ENCODE measurements around the gene SOHLH2.
A peak's percentile ranks its signal among the peaks of the same experiment; 100 is the strongest.

SOHLH2 gene
- 0 reads per million in 2 donors for total RNA-seq

DNA sequence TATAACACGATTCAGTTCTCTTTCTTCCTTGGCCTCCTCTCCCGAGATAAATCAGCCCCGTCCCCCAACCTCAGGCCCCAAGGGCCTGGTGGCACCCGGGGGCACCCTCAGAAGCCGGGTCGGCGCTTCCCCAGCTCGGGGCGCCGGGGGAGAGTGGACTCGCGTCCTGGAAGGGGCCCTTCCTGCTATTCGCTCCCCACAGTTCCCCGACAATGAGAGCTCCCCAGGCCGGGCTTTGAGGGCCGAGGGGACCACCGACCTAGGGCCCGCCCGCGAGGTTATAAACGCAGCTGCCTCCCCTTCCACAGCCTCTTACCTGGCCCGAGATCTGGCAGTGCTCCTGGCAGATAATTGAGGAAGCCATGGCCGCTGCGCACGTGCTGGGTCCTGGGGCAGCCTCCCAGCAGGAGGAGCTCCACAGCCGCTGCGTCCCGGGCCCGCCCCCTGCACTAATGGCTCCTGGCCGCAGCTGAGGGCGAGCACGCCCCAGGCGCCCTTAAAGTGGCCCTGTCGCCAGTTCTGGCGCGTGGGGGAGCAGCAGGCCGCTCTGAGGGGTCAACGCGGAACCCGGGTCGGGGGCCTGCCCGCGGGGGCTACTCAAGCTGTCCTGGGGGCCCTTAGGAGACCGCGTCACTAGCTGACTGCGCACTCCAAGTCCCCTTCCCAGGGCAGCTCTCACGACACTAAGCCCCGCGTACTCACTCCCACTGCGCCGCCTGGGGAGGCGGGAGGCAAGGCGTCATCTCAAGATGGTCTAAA lies at the start of gene SOHLH2:
Gene SOHLH2, minus strand, starts transcription at position 394 of the 759 bp plus-strand sequence. Its CDS starts 30 bp downstream, at position 364.
- peak; percentile 5 for DNase-seq

DNA sequence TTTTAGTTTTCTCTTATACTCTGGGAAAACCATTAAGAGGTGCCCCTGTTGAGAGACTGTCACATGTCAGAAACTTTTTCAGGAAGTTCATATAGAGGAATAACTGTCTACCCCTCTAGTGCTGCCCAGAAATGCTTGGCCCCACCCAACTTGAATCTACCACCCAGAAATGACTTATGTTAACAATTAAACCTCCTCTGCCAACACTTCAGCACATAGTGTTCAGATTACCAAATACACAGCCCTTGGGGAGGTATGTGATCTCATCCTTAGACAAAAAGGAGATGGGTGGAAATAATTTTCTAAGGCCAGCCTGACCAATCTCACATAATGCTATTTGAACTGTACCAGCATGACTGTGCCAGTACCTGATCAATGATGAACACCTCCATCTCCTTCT lies 47.6 kb upstream of the SOHLH2 start:
- DNase-seq: no peak

- DNase-seq: no peak
These were observed 46.7 kb upstream of the SOHLH2 start for GRCh38 chr13:36261011-36261410.

- DNase-seq: peak; percentile 2
These were observed 45.2 kb upstream of the SOHLH2 start for GRCh38 chr13:36259361-36260137.

DNA sequence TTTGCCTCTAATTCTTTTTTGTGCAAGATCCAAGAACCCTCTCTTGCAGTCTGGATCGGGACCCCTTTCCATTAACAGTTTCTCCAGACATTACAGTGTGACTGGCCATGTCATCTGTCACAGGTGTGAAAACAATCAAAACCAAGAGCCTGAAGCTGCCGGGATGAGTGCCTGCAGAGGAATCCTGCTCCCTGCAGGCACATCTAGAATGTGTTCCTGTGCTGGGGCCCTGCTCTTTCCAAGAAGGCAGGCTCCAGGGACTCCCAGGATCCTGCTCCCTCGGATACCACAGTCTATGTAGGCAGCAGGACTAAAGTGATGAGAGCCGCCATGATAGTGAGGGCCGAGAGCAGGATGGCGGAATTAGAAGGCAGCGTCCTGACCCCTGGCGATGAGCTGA lies 44.5 kb upstream of the SOHLH2 start:
- no peak for DNase-seq

DNA sequence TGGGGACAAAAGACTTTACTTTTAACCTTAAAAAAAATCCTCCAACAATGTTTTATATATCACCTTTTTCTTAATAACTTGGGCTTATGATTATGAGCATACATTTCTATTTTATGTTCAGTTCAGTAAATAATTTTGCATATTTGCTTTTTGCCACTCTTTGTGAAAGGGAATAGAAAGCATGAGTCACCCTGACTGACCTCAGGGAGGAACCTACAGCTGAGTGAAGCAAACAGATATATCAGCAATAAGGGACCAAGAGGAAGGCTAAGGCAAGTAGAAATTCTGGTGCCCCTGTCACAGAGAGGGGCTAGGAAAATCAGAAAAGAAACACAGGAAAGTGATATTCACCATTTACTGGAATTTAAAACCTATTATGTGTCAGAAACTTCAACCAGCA lies 37.2 kb upstream of the SOHLH2 start:
- DNase-seq: no peak

- no peak for DNase-seq
These were observed 36.7 kb upstream of the SOHLH2 start for GRCh38 chr13:36251017-36251416.

- no peak for DNase-seq
These were observed 34.3 kb upstream of the SOHLH2 start for GRCh38 chr13:36248700-36249099.

DNA sequence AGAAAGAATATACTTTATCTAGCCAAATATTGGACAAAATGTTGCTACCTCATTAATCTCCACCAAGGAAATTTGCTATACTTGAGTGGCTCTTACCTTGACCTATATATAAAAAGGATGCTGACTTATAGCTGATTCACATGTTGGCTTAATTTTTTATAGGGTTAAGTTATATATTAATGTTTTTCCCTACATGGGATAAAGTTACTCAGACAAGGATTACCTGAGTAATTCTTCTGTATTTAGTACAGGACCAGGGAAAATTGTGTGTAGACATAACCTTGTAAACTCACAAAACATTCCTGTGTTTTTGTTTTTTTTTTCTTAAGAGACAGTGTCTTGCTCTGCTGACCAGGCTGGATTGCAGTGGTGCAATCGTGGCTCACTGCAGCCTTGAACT lies 30.6 kb upstream of the SOHLH2 start:
- no peak for DNase-seq

GRCh38 chr13:36244073-36244472 lies 29.7 kb upstream of the SOHLH2 start:
- no peak for DNase-seq

DNA sequence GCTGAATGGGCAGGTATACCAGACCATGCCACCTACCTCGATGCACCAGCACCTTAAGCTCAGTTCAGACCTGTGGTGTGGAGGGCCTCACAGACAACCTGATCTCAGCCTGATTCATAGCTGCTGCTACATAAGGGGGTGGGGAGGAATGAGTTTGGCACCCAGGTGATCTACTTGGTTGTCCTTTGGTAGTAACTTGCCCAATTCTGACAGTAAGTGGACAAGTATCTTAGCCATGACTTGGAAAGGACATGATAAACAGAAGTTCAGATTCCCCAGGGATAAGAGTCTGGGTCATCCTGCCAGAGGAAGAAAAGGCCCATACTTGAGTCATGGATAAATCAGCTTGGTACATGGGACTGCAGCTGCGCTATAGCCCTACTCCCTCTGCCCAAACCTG lies 28.4 kb upstream of the SOHLH2 start:
- no peak for DNase-seq

DNA sequence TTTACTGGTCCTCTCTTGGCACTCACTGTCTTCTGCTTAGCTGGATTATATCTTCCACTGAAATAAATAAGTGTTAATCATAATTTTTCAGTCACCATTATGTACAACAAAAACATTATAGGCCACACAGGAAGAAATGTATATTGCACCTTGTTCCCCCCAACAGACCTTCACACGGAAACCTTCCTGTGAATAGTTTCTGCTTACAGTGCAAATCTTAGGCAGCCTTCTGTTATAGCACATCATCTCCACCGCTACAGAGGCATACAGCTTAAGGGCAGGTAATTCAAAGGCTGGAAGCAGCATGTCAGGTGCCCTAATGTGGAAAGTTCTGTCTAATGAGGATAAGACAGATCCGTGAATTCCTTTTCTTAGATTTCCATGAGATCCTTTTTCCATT lies 16.9 kb upstream of the SOHLH2 start:
- no peak for DNase-seq

DNA sequence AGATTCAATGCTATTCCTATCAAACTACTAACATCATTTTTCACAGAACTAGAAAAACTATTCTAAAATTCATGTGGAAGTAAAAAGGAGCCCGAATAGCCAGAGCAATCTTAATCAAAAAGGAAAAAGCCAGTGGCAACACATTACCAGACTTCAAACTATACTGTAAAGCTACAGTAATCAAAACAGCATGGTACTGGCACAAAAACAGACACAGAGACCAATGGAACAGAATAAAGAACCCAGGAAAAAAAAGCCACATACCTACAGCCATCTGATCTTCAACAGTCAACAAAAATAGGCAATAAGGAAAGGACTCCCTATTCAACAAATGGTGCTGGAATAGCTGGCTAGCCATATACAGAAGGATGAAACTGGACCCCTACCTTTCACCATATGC lies 10.4 kb upstream of the SOHLH2 start:
- DNase-seq: no peak

GRCh38 chr13:36219883-36220282 lies 5.5 kb upstream of the SOHLH2 start:
- DNase-seq: no peak

GRCh38 chr13:36217456-36217855 lies 3.1 kb upstream of the SOHLH2 start:
- DNase-seq: no peak

GRCh38 chr13:36212789-36213188 lies 1.6 kb downstream of the SOHLH2 start:
- DNase-seq: no peak

- no peak for DNase-seq
These were observed 2.8 kb downstream of the SOHLH2 start for GRCh38 chr13:36211567-36211966.

GRCh38 chr13:36210738-36211137 lies 3.6 kb downstream of the SOHLH2 start:
- no peak for DNase-seq

- DNase-seq: no peak
These were observed 6.7 kb downstream of the SOHLH2 start for GRCh38 chr13:36207672-36208071.

- DNase-seq: no peak
These were observed 21.1 kb downstream of the SOHLH2 start for GRCh38 chr13:36193151-36193855.

DNA sequence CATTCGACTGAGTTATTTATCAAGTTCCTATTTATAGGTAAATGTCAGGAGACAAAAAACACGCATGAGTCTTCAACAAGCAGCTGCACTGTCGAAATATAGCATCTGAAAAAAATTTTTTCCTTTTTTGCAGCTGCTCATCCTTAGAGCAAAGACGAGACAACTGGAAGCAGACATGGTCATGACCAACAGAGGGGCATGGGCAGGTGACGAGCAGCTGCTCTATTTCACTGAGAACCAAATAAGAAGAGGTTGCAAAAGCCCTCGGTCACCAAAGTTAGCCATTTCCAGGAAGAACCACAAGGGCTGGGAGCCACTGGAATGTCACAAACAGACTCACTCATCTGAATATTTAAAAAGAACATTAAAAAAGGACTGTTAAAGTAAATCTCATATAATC lies 22.2 kb downstream of the SOHLH2 start:
- DNase-seq: no peak

DNA sequence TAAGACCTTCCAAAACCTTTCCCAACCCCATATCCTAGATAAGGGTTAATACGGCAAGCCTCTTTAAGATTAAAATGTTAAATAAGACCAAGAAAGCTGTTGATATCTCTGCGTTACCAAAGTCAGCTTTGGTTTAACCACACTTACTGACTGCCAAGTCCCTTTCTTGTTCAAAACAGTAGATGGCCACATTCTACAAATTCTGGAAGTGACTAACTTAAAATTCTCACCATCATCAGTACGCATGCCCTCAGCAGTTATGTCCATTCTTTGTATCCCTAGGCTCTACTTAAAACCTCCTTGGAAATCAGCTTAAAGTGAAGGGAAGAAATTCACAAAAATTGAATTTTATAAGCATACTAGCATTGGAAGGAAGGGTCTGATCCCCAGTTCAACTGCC lies 23.6 kb downstream of the SOHLH2 start:
- no peak for DNase-seq

DNA sequence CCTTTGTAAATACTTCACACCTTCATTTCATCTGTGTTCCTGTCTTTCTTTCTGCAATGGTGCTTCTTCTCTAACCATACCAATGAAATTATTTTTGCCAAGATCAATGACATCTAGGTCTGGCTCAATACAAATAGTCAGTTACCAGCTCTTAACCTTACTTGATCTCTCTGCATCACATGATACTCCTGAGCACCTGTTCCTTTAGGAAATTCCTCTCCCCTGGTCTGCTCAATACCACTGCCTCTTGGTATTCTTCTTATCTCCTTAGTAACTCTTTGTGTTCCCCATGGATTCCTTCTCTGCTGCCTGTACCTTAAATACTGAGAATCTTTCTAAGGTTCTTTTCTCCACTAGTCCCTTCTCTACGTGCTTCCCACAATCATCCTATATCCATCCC lies 25.9 kb downstream of the SOHLH2 start:
- no peak for DNase-seq

DNA sequence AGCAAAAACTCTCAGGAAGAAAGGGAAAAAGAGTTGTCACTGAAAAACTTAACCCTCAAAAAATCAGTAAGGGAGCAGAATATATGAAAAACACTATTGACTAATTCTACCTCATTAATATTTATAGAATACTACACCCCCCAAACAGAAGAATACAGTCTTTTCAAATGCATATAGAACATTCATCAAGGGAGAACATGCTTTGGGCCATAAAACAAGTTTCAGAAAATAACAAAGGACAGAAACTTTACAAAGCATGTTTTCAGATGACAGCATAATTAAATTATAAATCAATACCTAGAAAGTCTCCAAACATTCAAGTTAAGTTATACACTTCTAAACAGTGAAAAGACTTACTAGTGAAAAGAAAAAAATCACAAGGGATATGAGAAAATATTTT lies 30.5 kb downstream of the SOHLH2 start:
- DNase-seq: no peak
